OCI-LY7 (cell line): ENCODE data around the gene NUDT14. TPM values are rescaled to one million over a fixed set of nuclear protein-coding genes. Genes with fewer than 3 reads are reported as not detected.

ENCODE experiments used
- BruUV-seq: library from RNA; stranded (reverse); fragments of 400-500 nt; replicated peaks from 2 replicates; lab custom pipeline; 2021; lab: Mats Ljungman, UMichigan
- CTCF ChIA-PET: fragments of 300-600 bp; sonication (Branson Sonifier 250); formaldehyde crosslinking; loops from one replicate; lab custom pipeline; 2022; ENCODE audit warnings: antibody characterized with exemption; ENCODE audit not compliant: unreplicated experiment; lab: Charles Lee
- POLR2A ChIA-PET: fragments of 300-600 bp; sonication (Branson Sonifier 250); formaldehyde crosslinking; loops from one replicate; lab custom pipeline; 2022; ENCODE audit warnings: antibody characterized with exemption; lab: Charles Lee
- DNase-seq: peaks from one replicate; pipeline ENCODE4 v3.0.0-alpha.2; 2015; ENCODE audit warnings: low spot score
- H2AFZ ChIP-seq: fragments of 200-600 bp; sonication (generic), shearing (Covaris generic); 2 replicates; pipeline ENCODE4 v1.6.1; 2014; ENCODE audit warnings: mild to moderate bottlenecking, antibody characterized with exemption, low read length, moderate library complexity
- H3K27ac ChIP-seq: fragments of 200-600 bp; sonication (generic); 2 replicates; pipeline ENCODE4 v1.5.1; 2014; ENCODE audit warnings: mixed run types, low read depth, mild to moderate bottlenecking, moderate library complexity, low read length, inconsistent platforms; ENCODE audit not compliant: poor library complexity, severe bottlenecking
- H3K36me3 ChIP-seq: fragments of 200-600 bp; sonication (generic); 2 replicates; pipeline ENCODE4 v1.6.1; 2014; ENCODE audit warnings: mild to moderate bottlenecking, antibody characterized with exemption, low read length, moderate library complexity, mixed read lengths; ENCODE audit not compliant: insufficient read depth
- H3K4me1 ChIP-seq: fragments of 200-600 bp; sonication (generic); 2 replicates; pipeline ENCODE4 v1.5.1; 2014; ENCODE audit warnings: mild to moderate bottlenecking, low read length; ENCODE audit not compliant: insufficient read depth, poor library complexity, severe bottlenecking
- H3K4me2 ChIP-seq: fragments of 200-600 bp; sonication (generic); 2 replicates; pipeline ENCODE4 v1.6.1; 2014; ENCODE audit warnings: mild to moderate bottlenecking, low read length
- H3K4me3 ChIP-seq: fragments of 200-600 bp; sonication (generic); 2 replicates; pipeline ENCODE4 v1.5.1; 2014; ENCODE audit warnings: mild to moderate bottlenecking, low read depth, low read length; ENCODE audit not compliant: poor library complexity, severe bottlenecking
- H3K79me2 ChIP-seq: fragments of 200-600 bp; sonication (generic); 2 replicates; pipeline ENCODE4 v1.6.1; 2016; ENCODE audit warnings: low read depth, mild to moderate bottlenecking, low read length, moderate library complexity, mixed read lengths; ENCODE audit not compliant: insufficient read depth
- H3K9me2 ChIP-seq: fragments of 200-600 bp; sonication (generic); 2 replicates; pipeline ENCODE4 v1.6.1; 2016; ENCODE audit warnings: mild to moderate bottlenecking, low read length, mixed read lengths; ENCODE audit not compliant: insufficient read depth
- H3K9me3 ChIP-seq: fragments of 200-600 bp; sonication (generic); 2 replicates; pipeline ENCODE4 v1.6.1; 2014; ENCODE audit warnings: mild to moderate bottlenecking, mixed run types, low read length, mixed read lengths
- H4K20me1 ChIP-seq: fragments of 200-600 bp; sonication (generic); 2 replicates; pipeline ENCODE4 v1.6.1; 2014; ENCODE audit warnings: mild to moderate bottlenecking, antibody characterized with exemption, low read length, moderate library complexity, mixed read lengths; ENCODE audit not compliant: insufficient read depth
- CTCF ChIP-seq: fragments of 200-600 bp; sonication (generic); conservative IDR thresholded peaks from 2 replicates; pipeline ENCODE4 v1.5.1; 2014; ENCODE audit warnings: mild to moderate bottlenecking, antibody characterized with exemption, low read length, moderate library complexity, mixed read lengths
- EZH2phosphoT487 ChIP-seq: fragments of 200-600 bp; sonication (generic); IDR thresholded peaks from 2 replicates; pipeline ENCODE4 v1.6.1; 2018; ENCODE audit warnings: low read depth, borderline replicate concordance, mild to moderate bottlenecking, mixed run types, antibody characterized with exemption, low read length, moderate library complexity, mixed read lengths
- intact Hi-C: fragments of 100-400 bp; cut with micrococcal nuclease; formaldehyde crosslinking; loops from one replicate; pipeline ENCODE4 v1.10.0; 2022; ENCODE audit not compliant: unreplicated experiment
- total RNA-seq, 2 experiments: library from RNA; depleted of rRNA in 1 of 2; stranded (reverse); fragments of >200 nt in 1 of 2; shearing (Covaris generic) in 1 of 2; gene quantifications; 2 replicates each; pipeline ENCODE4 v1.2.3, GENCODE V29; 2014 to 2022

Gene NUDT14
- total RNA-seq, 2 experiments from 2014 or later, result 32.1 to 37.5 TPM

GRCh38 chr14:105185001-105185400 is 3.9 kb upstream of the NUDT14 start:
- Histone ChIP-seq H3K4me2 (no peak overlapping the region), H3K9me3 (no peaks in the 10 kb centered on the region), H3K27ac (no peak overlapping the region), H3K4me3 (no peak overlapping the region), H4K20me1 (no peaks in the 10 kb centered on the region), H3K79me2 (no peaks in the 10 kb centered on the region), H3K4me1 (peaks cover 12% of the 10 kb centered on the region), H3K9me2 (no peaks in the 10 kb centered on the region), H3K36me3 (no peaks in the 10 kb centered on the region), H2AFZ (no peak overlapping the region)
- ChIA-PET POLR2A (interaction anchor here (0.6 kb wide), 1 partner anchor 17 kb away, joined by 3 read pairs; no protein-coding TSS in a partner anchor), CTCF (no interaction called here)
- intact Hi-C loops, result no loop called here
- BruUV-seq, result no TSS peak
- DNase-seq, result no peak
- no peak for TF ChIP-seq EZH2phosphoT487
- TF ChIP-seq CTCF, result no peak

GRCh38 chr14:105184461-105184860 is 3.3 kb upstream of the NUDT14 start:
- ChIA-PET POLR2A (no interaction called here), CTCF (no interaction called here)
- Histone ChIP-seq H3K9me3 (no peaks in the 10 kb centered on the region), H2AFZ (no peak overlapping the region), H3K4me2 (no peak overlapping the region), H3K79me2 (no peaks in the 10 kb centered on the region), H3K9me2 (no peaks in the 10 kb centered on the region), H3K27ac (no peak overlapping the region), H4K20me1 (no peaks in the 10 kb centered on the region), H3K4me3 (no peak overlapping the region), H3K4me1 (peaks cover 17% of the 10 kb centered on the region), H3K36me3 (no peaks in the 10 kb centered on the region)
- intact Hi-C loops, result loop anchor here (5.0 kb wide), 1 partner anchor 92 kb away; no protein-coding TSS in a partner anchor
- TF ChIP-seq EZH2phosphoT487, result no peak
- no peak for TF ChIP-seq CTCF
- no peak for DNase-seq
- BruUV-seq, result no TSS peak

- Histone ChIP-seq H3K36me3 (no peaks in the 10 kb centered on the region), H3K9me2 (no peaks in the 10 kb centered on the region), H3K27ac (no peak overlapping the region), H3K4me1 (peaks cover 17% of the 10 kb centered on the region), H3K9me3 (no peaks in the 10 kb centered on the region), H3K79me2 (no peaks in the 10 kb centered on the region), H3K4me3 (no peak overlapping the region), H3K4me2 (no peak overlapping the region), H2AFZ (no peak overlapping the region), H4K20me1 (no peaks in the 10 kb centered on the region)
- POLR2A ChIA-PET, result interaction anchor here (0.7 kb wide), 1 partner anchor 12 kb away, joined by 3 read pairs; no protein-coding TSS in a partner anchor
- CTCF ChIA-PET, result no interaction called here
- TF ChIP-seq EZH2phosphoT487, result no peak
- TF ChIP-seq CTCF, result no peak
- no peak for DNase-seq
- BruUV-seq, result no TSS peak
- intact Hi-C loops, result loop anchor here (5.0 kb wide), 1 partner anchor 90 kb away; no protein-coding TSS in a partner anchor
Observed at GRCh38 chr14:105182296-105183020, 1.3 kb upstream of the NUDT14 start.
